ENCODE results near the gene QPCTL. TPM values are rescaled to one million over a fixed set of nuclear protein-coding genes. Genes with fewer than 3 reads are reported as not detected.
A peak's percentile ranks its signal among the peaks of the same experiment; 100 is the strongest.

The QPCTL gene
- total and polyA plus RNA-seq, 9 of the 15 experiments (the other 6 are each of a cell fraction or from before 2014, with no cell fraction given), result 0.99 to 31.3 (median 12.7) TPM

DNA sequence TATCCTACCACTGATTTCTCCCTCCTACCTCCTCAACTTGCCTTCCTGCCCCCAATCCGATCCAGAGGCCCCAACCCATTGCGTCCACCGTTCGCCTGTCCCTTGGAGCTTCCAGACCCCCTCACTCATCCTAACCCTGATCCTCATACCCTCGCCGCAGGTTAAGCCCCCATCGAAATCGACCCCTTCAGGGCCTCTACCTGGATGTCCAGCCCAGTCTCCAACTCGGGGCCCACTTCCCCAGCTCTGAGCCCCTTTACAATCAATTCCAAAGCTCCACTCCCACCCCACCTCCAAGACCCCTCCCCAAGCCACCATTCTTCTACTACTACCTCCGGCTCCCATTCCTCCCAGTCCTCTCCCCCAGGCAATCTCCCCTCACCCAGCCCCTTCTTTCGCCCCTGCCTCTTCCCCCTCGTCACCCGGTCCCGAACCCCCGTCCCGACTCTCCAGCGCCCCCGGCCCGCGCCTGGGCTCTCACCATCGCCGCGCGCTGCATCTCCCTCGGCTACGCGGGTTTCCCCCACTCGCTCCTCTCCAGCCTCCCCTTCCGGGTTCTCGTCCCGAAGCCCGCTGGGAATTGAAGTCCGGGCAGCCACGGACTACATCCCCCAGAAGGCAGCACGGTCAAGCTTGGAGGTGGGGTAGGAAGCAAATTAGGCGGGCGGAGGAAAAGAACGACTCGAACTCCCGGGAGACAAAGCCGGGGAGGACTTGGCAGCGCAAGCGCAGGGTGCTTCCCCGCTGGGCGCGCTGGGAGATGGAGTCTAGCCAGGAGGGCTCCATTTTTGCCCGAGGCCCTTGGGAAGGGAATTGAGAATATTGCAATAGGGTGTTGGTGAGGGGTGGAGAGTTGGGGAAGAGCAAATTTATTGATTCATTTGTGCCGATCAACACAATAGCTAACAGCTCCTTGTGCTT is 38.2 kb downstream of the QPCTL start, which contains the start of gene FBXO46 (continued):
- peak; percentile 78 for TF ChIP-seq FOXJ2 (tag; IDR thresholded peaks at IDR 0.05)
- no peak for TF ChIP-seq ZNF507 (tag; conservative IDR thresholded peaks at IDR 0.05)
- peak; percentile 54; the same call in 1 of the 2 replicates for TF ChIP-seq CREB1 (IDR thresholded peaks at IDR 0.05)
- TF ChIP-seq CREB1 (CRISPR knock-in tag; IDR thresholded peaks at IDR 0.05), result peak; percentile 74; the same call in 1 of the 2 replicates
- TF ChIP-seq ZFPM2 (CRISPR knock-in tag; IDR thresholded peaks at IDR 0.05), result no peak
- TF ChIP-seq TARDBP (IDR thresholded peaks at IDR 0.05), result no peak
- no peak for TF ChIP-seq HDGF (IDR thresholded peaks at IDR 0.05)
- TF ChIP-seq ZNF174 (CRISPR knock-in tag; IDR thresholded peaks at IDR 0.05), result no peak
- no peak for TF ChIP-seq SREBF2 (CRISPR knock-in tag; IDR thresholded peaks at IDR 0.05)
- peak; percentile 98 for TF ChIP-seq HCFC1 (IDR thresholded peaks at IDR 0.05; ENCODE audit: low read depth, low read length)
- no peak for TF ChIP-seq NFIX (CRISPR knock-in tag; IDR thresholded peaks at IDR 0.05; ENCODE audit: low read depth)
- no peak for TF ChIP-seq ZSCAN29 (IDR thresholded peaks at IDR 0.05)
- TF ChIP-seq LARP7 (IDR thresholded peaks at IDR 0.05), result 0 out of 2 replicates have a peak, but pooled peaks have one; percentile 66
- TF ChIP-seq U2AF1 (optimal IDR thresholded peaks at IDR 0.05; ENCODE audit: low read depth, low read length), result no peak
- TF ChIP-seq SAP30 (IDR thresholded peaks at IDR 0.05; ENCODE audit: borderline replicate concordance, insufficient read depth, low read depth, low read length, poor library complexity, severe bottlenecking), result peak; percentile 64
- no peak for TF ChIP-seq SMARCB1 (IDR thresholded peaks at IDR 0.05; ENCODE audit: insufficient read length, low read depth)
- TF ChIP-seq SRSF1 (IDR thresholded peaks at IDR 0.05; ENCODE audit: low read depth, low read length), result no peak
- TF ChIP-seq MTA2 (IDR thresholded peaks at IDR 0.05; ENCODE audit: low read depth), result 0 out of 2 replicates have a peak, but pooled peaks have one; percentile 6
- peak; percentile 62 for TF ChIP-seq CHD2 (IDR thresholded peaks at IDR 0.05; ENCODE audit: low read depth, low read length)
- TF ChIP-seq KAT2B (IDR thresholded peaks at IDR 0.05; ENCODE audit: low read depth, low read length), result no peak
- TF ChIP-seq, protein P1, sequence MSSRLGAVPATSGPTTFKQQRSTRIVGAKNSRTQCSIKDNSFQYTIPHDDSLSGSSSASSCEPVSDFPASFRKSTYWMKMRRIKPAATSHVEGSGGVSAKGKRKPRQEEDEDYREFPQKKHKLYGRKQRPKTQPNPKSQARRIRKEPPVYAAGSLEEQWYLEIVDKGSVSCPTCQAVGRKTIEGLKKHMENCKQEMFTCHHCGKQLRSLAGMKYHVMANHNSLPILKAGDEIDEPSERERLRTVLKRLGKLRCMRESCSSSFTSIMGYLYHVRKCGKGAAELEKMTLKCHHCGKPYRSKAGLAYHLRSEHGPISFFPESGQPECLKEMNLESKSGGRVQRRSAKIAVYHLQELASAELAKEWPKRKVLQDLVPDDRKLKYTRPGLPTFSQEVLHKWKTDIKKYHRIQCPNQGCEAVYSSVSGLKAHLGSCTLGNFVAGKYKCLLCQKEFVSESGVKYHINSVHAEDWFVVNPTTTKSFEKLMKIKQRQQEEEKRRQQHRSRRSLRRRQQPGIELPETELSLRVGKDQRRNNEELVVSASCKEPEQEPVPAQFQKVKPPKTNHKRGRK (tag; IDR thresholded peaks at IDR 0.05), result no peak
- peak; percentile 88; the same call in 1 of the 2 replicates for TF ChIP-seq MBD2 (IDR thresholded peaks at IDR 0.05; ENCODE audit: borderline replicate concordance, low read depth)
- peak; percentile 89 for TF ChIP-seq LCOR (CRISPR knock-in tag; IDR thresholded peaks at IDR 0.05)
- peak; percentile 58; the same call in 1 of the 2 replicates for TF ChIP-seq DPF2 (IDR thresholded peaks at IDR 0.05)
- TF ChIP-seq U2AF2 (optimal IDR thresholded peaks at IDR 0.05; ENCODE audit: low read depth, low read length), result no peak

All from K562 (cell line).